ENCODE measurements around the gene NOVA1. TPM values are rescaled to one million over a fixed set of nuclear protein-coding genes. Genes with fewer than 3 reads are reported as not detected.

The NOVA1 gene
- total RNA-seq, 2 experiments from 2014 or later: 0.23 to 0.35 TPM

DNA sequence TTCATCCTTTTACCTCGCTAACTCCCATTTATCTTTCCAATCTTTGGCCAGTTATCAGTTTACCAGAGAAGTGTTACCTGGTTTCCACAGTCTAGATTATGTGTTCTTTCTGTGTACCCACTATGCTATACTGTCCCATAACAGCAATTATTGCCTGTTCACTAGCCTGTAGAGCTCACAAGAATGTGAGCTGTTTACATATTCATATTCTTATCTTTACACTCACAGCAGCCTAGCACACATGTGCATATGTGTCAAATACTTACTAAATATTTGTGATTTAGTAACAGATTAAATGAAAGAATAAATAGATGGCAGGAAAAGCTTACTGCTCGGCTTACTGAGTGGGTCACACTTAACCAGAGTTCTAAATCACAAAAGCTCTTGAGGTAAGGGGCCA, 97.8 kb downstream of the NOVA1 start:
- Mint-ChIP-seq H3K27ac (no peak overlapping the region), H3K9me3 (ENCODE audit: low read depth) (peaks cover 5% of the 10 kb centered on the region), H3K36me3 (ENCODE audit: low read depth) (no peaks in the 10 kb centered on the region), H3K4me1 (no peaks in the 10 kb centered on the region), H3K27me3 (no peaks in the 10 kb centered on the region), H3K4me3 (no peak overlapping the region)
- ChIA-PET CTCF (interaction anchor here (0.8 kb wide), 1 partner anchor 82 kb away, joined by 4 read pairs; no protein-coding TSS in a partner anchor), POLR2A (no interaction called here)
- no peak for DNase-seq
- intact Hi-C loops (cut with DNase I, micrococcal nuclease): no loop called here
- no peak for ATAC-seq

DNA sequence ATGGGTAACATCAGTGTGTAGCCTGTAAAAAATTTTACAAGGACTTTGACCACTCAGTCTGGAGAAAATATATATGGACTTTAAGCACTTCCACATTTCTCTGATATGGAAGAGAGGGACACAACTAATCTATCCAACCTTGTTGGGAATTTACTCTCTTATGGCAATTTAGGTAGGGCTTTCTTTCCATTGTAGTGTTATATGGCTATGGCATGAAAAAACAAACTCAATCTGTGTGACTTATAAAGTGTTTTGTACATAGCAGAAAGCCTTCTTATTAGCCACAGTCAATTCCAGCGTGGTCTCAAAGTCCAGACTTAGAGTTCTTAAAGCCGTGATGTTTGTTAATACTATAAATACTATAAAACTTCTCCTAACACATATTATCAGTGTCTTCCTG, 98.3 kb downstream of the NOVA1 start:
- Mint-ChIP-seq H3K27ac (no peak overlapping the region), H3K9me3 (ENCODE audit: low read depth) (peaks cover 4% of the 10 kb centered on the region), H3K36me3 (ENCODE audit: low read depth) (no peaks in the 10 kb centered on the region), H3K4me1 (no peaks in the 10 kb centered on the region), H3K4me3 (no peak overlapping the region), H3K27me3 (no peaks in the 10 kb centered on the region)
- ChIA-PET CTCF (no interaction called here), POLR2A (no interaction called here)
- no peak for DNase-seq
- intact Hi-C loops (cut with DNase I, micrococcal nuclease): no loop called here
- ATAC-seq: no peak

DNA sequence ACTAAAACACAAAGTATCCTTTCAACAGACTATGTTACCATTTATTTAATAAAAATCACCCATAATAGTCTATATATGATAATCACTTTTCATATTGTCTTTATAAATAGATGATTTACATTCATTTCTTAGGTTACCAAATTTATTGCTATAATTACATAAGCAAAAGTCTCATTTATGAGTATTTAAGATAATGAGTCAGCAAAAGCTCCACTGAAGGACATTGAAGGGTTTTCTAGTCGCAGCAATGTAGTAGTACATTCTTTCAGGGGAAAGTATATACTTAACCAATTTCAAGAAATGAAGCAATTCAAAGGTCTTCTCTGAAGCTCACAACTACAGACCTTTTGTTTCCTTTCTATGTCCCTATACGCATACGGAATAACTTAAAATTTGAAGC, 110.9 kb downstream of the NOVA1 start:
- CTCF ChIA-PET: no interaction called here
- intact Hi-C loops (cut with DNase I, micrococcal nuclease): no loop called here

DNA sequence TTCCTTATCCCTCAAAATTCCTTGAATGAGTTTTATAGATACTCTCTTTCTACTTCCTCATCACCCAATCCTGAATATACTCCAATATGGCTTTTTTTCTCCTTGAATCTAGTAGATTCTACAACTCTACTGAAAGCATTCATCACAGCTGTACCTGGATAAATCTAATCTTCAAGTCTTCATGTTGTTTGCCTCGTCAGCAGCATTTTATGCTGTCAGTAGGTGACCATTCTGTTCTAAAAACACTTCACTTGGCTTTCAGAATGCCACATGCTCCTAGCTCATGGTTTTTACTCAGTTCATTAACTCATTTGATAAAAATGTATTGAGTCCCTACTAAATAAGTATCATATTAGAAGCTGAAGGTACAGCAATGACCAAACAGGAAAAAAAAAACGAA, 113.3 kb downstream of the NOVA1 start:
- Mint-ChIP-seq H3K27ac (no peak overlapping the region), H3K4me1 (no peaks in the 10 kb centered on the region), H3K9me3 (ENCODE audit: low read depth) (peaks cover 8% of the 10 kb centered on the region), H3K36me3 (ENCODE audit: low read depth) (no peaks in the 10 kb centered on the region), H3K27me3 (no peaks in the 10 kb centered on the region), H3K4me3 (no peak overlapping the region)
- ChIA-PET CTCF (no interaction called here), POLR2A (no interaction called here)
- ATAC-seq (no peak), DNase-seq (no peak)
- intact Hi-C loops (cut with DNase I, micrococcal nuclease): no loop called here

More for the DNA sequence above, 110.9 kb downstream of the NOVA1 start:
- Mint-ChIP-seq H3K27me3 (no peaks in the 10 kb centered on the region), H3K4me1 (no peaks in the 10 kb centered on the region), H3K4me3 (no peak overlapping the region), H3K36me3 (ENCODE audit: low read depth) (no peaks in the 10 kb centered on the region), H3K9me3 (ENCODE audit: low read depth) (peaks cover 10% of the 10 kb centered on the region), H3K27ac (no peak overlapping the region)
- POLR2A ChIA-PET: no interaction called here
- ATAC-seq: no peak
- no peak for DNase-seq

DNA sequence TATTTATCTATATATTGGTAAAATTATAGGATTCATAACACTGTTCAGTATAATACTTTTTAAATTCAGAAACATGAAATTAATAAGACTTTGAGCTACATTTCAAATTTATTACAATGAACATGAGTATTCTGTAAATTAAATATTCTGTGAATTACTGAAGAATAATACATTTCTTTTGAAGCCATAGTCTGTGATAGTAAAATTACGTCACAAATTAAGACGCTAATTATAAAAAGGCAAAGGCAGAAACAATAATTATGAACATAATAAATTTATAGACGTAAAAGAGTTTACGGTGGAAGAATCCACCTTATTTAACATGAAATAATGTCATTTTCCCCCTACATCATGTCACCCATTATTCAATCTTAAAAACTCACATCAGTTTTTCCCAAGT, 118.9 kb downstream of the NOVA1 start:
- ChIA-PET POLR2A (no interaction called here), CTCF (no interaction called here)
- Mint-ChIP-seq H3K36me3 (ENCODE audit: low read depth) (no peaks in the 10 kb centered on the region), H3K4me1 (no peaks in the 10 kb centered on the region), H3K4me3 (no peak overlapping the region), H3K27ac (no peak overlapping the region), H3K9me3 (ENCODE audit: low read depth) (no peaks in the 10 kb centered on the region), H3K27me3 (no peaks in the 10 kb centered on the region)
- no peak for DNase-seq
- intact Hi-C loops (cut with DNase I, micrococcal nuclease): no loop called here
- no peak for ATAC-seq

DNA sequence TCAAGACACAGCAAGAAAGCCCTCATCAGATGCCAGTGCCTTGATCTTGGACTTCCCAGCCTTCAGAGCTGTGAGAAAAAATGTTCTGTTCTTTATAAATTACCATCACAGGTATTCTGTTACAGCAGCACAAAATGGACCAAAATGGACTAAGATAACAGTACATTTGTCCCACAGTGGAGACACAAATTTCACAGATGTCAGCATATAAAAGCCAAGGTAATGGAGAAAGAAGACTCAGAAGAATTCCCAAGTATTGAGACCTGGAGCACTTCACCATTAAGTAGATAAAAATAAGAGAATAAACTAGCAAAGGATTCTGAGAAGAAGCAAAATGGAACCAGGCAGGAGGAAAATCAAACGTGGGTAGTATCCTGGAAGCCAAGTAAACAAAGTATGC, 131.0 kb downstream of the NOVA1 start:
- H3K27ac Mint-ChIP-seq: no peak overlapping the region
- no peaks in the 10 kb centered on the region for H3K27me3 Mint-ChIP-seq
- POLR2A ChIA-PET: no interaction called here
- intact Hi-C loops (cut with DNase I, micrococcal nuclease): no loop called here
- no peaks in the 10 kb centered on the region for H3K4me1 Mint-ChIP-seq
- CTCF ChIA-PET: no interaction called here
- H3K9me3 Mint-ChIP-seq (ENCODE audit: low read depth): peaks cover 16% of the 10 kb centered on the region
- no peak for DNase-seq
- no peaks in the 10 kb centered on the region for H3K36me3 Mint-ChIP-seq (ENCODE audit: low read depth)
- H3K4me3 Mint-ChIP-seq: no peak overlapping the region
- ATAC-seq: no peak

DNA sequence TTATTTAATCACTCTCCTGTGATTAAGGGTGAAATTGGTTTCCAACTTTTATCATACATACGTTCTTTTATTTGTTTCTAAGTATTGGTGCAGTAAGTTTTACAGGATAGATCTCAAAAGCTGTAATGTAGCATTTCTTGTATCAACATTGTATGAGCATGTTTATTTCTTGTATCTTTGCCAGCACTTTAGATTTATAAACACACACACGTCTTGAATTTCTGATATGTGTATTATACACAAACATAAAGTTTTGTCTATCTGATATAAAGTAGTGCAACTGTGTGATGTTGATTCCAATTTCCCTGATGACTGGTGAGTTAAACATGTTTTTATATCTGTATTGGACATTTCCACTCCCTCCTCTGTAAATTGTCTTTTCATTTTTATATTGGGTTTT, 134.7 kb downstream of the NOVA1 start:
- CTCF ChIA-PET: no interaction called here
- H3K4me1 Mint-ChIP-seq: no peaks in the 10 kb centered on the region
- H3K4me3 Mint-ChIP-seq: no peak overlapping the region
- ATAC-seq: no peak
- H3K36me3 Mint-ChIP-seq (ENCODE audit: low read depth): no peaks in the 10 kb centered on the region
- POLR2A ChIA-PET: no interaction called here
- no peak for DNase-seq
- H3K27ac Mint-ChIP-seq: no peak overlapping the region
- H3K27me3 Mint-ChIP-seq: no peaks in the 10 kb centered on the region
- H3K9me3 Mint-ChIP-seq (ENCODE audit: low read depth): peaks cover 20% of the 10 kb centered on the region
- intact Hi-C loops (cut with DNase I, micrococcal nuclease): no loop called here

DNA sequence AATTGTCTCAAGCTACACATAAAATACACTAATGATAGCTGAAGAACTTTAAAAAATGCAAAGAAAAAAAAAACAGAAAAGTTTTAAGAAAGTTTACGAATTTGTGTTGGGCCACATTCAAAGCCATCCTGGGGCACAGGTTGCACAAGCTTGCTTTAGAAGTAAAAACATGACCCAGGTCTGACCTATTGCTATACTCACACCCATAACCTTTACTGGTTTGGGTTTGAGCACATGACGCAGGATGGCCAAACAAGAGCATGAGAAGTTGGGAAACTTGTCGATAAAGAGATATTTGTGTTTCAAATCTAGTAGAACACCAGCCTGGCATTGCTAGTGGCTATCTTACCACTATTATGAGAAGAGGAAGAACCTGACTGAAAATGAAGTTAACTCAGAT, 143.7 kb downstream of the NOVA1 start:
- H3K9me3 Mint-ChIP-seq (ENCODE audit: low read depth): peaks cover 12% of the 10 kb centered on the region
- ATAC-seq (no peak), DNase-seq (no peak)
- ChIA-PET POLR2A (no interaction called here), CTCF (no interaction called here)
- H3K27ac Mint-ChIP-seq: no peak overlapping the region
- H3K4me1 Mint-ChIP-seq: no peaks in the 10 kb centered on the region
- H3K36me3 Mint-ChIP-seq (ENCODE audit: low read depth): no peaks in the 10 kb centered on the region
- H3K27me3 Mint-ChIP-seq: no peaks in the 10 kb centered on the region
- intact Hi-C loops (cut with DNase I, micrococcal nuclease): no loop called here
- H3K4me3 Mint-ChIP-seq: no peak overlapping the region

DNA sequence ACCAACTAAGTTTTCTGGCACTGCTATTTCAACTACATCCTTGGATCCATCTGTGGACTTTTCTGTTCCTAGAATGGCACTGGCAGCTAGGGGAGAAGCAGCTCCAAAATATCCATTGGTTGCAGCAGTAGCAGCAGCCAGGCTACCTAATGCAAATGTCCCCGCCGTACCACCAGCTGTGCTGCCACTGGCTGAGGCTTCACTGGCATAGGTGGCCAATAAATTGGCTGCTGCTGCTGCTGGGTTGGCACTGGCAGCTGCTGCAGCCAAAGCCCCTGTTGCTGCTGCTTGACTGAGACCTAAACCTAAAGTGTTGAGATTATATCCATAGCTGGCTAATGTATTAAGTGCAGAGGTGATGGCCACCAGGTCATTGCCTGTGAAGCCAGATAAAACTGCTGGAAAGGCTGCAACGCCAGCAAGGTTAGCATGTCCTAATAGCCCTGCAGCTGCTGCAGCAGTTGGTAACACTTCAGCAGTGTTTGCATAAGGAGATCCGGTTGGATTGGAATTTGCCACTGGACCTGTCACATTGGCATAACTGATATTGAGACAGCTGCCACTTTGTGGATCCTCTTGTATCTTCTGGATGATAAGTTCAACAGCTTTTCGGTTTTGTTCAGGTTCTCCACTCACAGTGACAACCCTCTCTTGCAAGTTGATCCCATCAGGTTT, 149.5 kb downstream of the NOVA1 start:
- no peaks in the 10 kb centered on the region for H3K27me3 Mint-ChIP-seq
- H3K36me3 Mint-ChIP-seq (ENCODE audit: low read depth): no peaks in the 10 kb centered on the region
- ChIA-PET CTCF (no interaction called here), POLR2A (no interaction called here)
- H3K9me3 Mint-ChIP-seq (ENCODE audit: low read depth): peaks cover 7% of the 10 kb centered on the region
- intact Hi-C loops (cut with DNase I, micrococcal nuclease): no loop called here
- ATAC-seq (no peak), DNase-seq (no peak)
- H3K27ac Mint-ChIP-seq: no peak overlapping the region
- no peaks in the 10 kb centered on the region for H3K4me1 Mint-ChIP-seq
- no peak overlapping the region for H3K4me3 Mint-ChIP-seq

DNA sequence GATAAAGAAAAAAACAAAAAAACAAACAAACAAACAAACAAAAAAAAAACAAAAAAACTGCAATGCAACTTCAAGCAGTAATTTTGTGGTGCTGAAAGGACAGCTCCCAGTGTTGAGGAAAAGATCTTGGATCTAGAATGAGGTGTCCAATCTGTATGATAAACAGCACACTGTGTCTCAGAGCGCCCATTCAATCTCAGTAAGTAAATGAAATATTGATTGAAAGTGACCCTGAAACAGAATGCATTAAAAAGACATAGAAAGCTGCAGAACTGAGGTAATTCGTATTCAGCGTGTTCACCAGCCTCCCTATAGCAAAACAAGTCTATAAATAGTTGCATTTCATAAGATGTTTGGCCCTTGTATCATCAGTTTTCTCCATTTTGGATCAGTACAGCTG, 153.0 kb downstream of the NOVA1 start:
- intact Hi-C loops (cut with DNase I, micrococcal nuclease): no loop called here
- no peak for DNase-seq
- POLR2A ChIA-PET: no interaction called here
- H3K27ac Mint-ChIP-seq: no peak overlapping the region
- H3K9me3 Mint-ChIP-seq (ENCODE audit: low read depth): peaks cover 8% of the 10 kb centered on the region
- ATAC-seq: no peak
- no peaks in the 10 kb centered on the region for H3K27me3 Mint-ChIP-seq
- H3K36me3 Mint-ChIP-seq (ENCODE audit: low read depth): no peaks in the 10 kb centered on the region
- no peaks in the 10 kb centered on the region for H3K4me1 Mint-ChIP-seq
- no peak overlapping the region for H3K4me3 Mint-ChIP-seq
- CTCF ChIA-PET: no interaction called here

DNA sequence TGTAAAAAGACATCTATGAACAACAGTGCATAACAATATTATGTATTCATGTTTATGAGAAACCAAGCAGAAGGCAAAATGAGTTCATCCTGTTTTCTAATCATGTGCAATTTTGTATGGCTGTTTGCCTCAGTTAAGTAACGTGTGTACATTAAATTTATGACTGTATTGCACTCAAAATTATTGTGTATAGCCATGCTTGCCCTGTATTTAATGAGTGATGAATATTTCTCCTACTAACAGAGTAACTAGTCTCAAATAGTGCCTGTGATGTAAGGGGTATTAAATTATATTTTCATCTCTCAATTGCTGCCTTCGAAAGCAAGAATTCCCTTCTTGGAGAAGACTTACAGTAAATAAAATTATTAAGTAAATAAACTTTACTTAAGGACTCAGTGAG, 154.2 kb downstream of the NOVA1 start:
- no peaks in the 10 kb centered on the region for H3K4me1 Mint-ChIP-seq
- intact Hi-C loops (cut with DNase I, micrococcal nuclease): no loop called here
- no peak for DNase-seq
- POLR2A ChIA-PET: no interaction called here
- ATAC-seq: no peak
- H3K36me3 Mint-ChIP-seq (ENCODE audit: low read depth): no peaks in the 10 kb centered on the region
- H3K4me3 Mint-ChIP-seq: no peak overlapping the region
- H3K27me3 Mint-ChIP-seq: no peaks in the 10 kb centered on the region
- H3K9me3 Mint-ChIP-seq (ENCODE audit: low read depth): peaks cover 8% of the 10 kb centered on the region
- CTCF ChIA-PET: no interaction called here
- H3K27ac Mint-ChIP-seq: no peak overlapping the region

DNA sequence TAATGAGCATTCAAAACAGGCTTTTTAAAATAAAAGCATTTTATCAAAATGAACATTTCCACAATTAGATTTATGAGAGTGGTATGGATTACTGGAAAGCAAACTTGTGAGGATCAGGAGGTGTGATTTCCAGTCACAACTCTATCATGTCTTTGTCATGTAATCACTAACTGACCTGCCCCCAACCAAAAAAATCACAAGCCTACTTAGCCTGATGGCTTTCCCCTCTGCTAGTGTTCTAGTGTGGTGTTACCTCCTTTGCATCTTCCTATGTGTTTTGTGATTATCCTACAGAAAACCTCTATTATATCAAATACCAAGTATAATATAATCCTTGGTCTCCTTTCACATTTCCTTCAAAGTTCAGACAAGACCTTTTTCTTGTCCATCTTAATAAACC, 168.6 kb downstream of the NOVA1 start:
- H3K4me1 Mint-ChIP-seq: no peaks in the 10 kb centered on the region
- DNase-seq (no peak), ATAC-seq (no peak)
- POLR2A ChIA-PET: no interaction called here
- CTCF ChIA-PET: no interaction called here
- intact Hi-C loops (cut with DNase I, micrococcal nuclease): no loop called here
- peaks cover 14% of the 10 kb centered on the region for H3K9me3 Mint-ChIP-seq (ENCODE audit: low read depth)
- no peaks in the 10 kb centered on the region for H3K36me3 Mint-ChIP-seq (ENCODE audit: low read depth)
- no peak overlapping the region for H3K27ac Mint-ChIP-seq
- H3K27me3 Mint-ChIP-seq: no peaks in the 10 kb centered on the region
- no peak overlapping the region for H3K4me3 Mint-ChIP-seq

DNA sequence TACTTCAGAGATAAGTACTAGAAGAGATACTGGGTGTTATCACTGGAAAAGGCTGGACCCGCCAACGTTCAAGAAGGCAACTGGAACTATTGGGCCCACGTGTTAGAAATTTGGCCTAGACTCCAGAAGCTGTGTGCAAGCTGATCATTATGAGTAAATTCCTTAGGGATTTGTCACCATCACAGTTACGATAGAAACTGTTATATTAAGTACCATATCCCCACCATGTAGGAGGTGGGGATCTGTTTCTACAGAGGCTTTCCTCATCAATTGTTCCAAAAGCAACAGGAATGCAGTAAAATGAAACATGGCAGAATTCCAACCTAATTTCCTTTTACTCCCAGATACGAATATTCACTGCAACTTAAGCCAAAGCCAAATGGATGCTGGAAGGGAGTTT, 170.7 kb downstream of the NOVA1 start:
- H3K27ac Mint-ChIP-seq: no peak overlapping the region
- ChIA-PET POLR2A (no interaction called here), CTCF (no interaction called here)
- no peak overlapping the region for H3K4me3 Mint-ChIP-seq
- no peaks in the 10 kb centered on the region for H3K4me1 Mint-ChIP-seq
- DNase-seq (no peak), ATAC-seq (no peak)
- intact Hi-C loops (cut with DNase I, micrococcal nuclease): no loop called here
- no peaks in the 10 kb centered on the region for H3K36me3 Mint-ChIP-seq (ENCODE audit: low read depth)
- no peaks in the 10 kb centered on the region for H3K27me3 Mint-ChIP-seq
- H3K9me3 Mint-ChIP-seq (ENCODE audit: low read depth): peaks cover 14% of the 10 kb centered on the region

All from activated CD4-positive, alpha-beta T cell treated with anti-CD3 and anti-CD28 coated beads for 36 hours (primary cell).